Neural progenitor cell (in vitro differentiated cells): ENCODE results near the gene OR6B1. TPM values are rescaled to one million over a fixed set of nuclear protein-coding genes. Genes with fewer than 3 reads are reported as not detected.

ENCODE experiments used
- DNase-seq: peaks from one replicate; pipeline ENCODE4 v3.0.0-alpha.2; 2016; ENCODE audit warnings: low spot score
- H2AFZ ChIP-seq: fragments of 200-600 bp; sonication (generic); replicated peaks from 2 replicates; pipeline ENCODE4 v1.6.1; 2016; ENCODE audit warnings: antibody characterized with exemption
- H3F3A ChIP-seq: fragments of 200-600 bp; sonication (generic); 2 replicates; pipeline ENCODE4 v1.6.1; 2016; ENCODE audit warnings: antibody characterized with exemption, low read depth
- H3K27ac ChIP-seq: fragments of 200-600 bp; sonication (generic); 2 replicates; pipeline ENCODE4 v1.5.1; 2016; ENCODE audit warnings: mild to moderate bottlenecking
- H3K27me3 ChIP-seq: fragments of 200-600 bp; sonication (generic); 2 replicates; pipeline ENCODE4 v1.6.1; 2016; ENCODE audit warnings: mild to moderate bottlenecking, moderate library complexity
- H3K36me3 ChIP-seq: fragments of 200-600 bp; sonication (generic); 2 replicates; pipeline ENCODE4 v1.5.1; 2016
- H3K4me1 ChIP-seq: fragments of 200-600 bp; sonication (generic); 2 replicates; pipeline ENCODE4 v1.6.1; 2016; ENCODE audit warnings: mixed run types
- H3K4me2 ChIP-seq: fragments of 200-600 bp; sonication (generic); 2 replicates; pipeline ENCODE4 v1.6.1; 2016
- H3K4me3 ChIP-seq: fragments of 200-600 bp; sonication (generic); 2 replicates; pipeline ENCODE4 v1.5.1; 2016
- H3K79me2 ChIP-seq: fragments of 200-600 bp; sonication (generic); 2 replicates; pipeline ENCODE4 v1.6.1; 2016; ENCODE audit warnings: low read depth
- H3K9ac ChIP-seq: fragments of 200-600 bp; sonication (generic); 2 replicates; pipeline ENCODE4 v1.6.1; 2016
- H3K9me3 ChIP-seq: fragments of 200-600 bp; sonication (generic); 2 replicates; pipeline ENCODE4 v1.5.1; 2016; ENCODE audit warnings: low read depth
- H4K20me1 ChIP-seq: fragments of 200-600 bp; sonication (generic); 2 replicates; pipeline ENCODE4 v1.6.1; 2016; ENCODE audit warnings: low read depth
- H3K27ac Mint-ChIP-seq: 3 replicates; pipeline ENCODE4 v1.8.0; 2021; ENCODE audit warnings: mixed read lengths
- H3K27me3 Mint-ChIP-seq: 2 replicates; pipeline ENCODE4 v1.8.0; 2022; ENCODE audit warnings: low read depth, mild to moderate bottlenecking, inconsistent platforms, moderate library complexity, mixed read lengths; ENCODE audit not compliant: insufficient read depth
- H3K36me3 Mint-ChIP-seq: 3 replicates; pipeline ENCODE4 v1.8.0; 2021; ENCODE audit warnings: mixed read lengths
- H3K4me1 Mint-ChIP-seq: 3 replicates; pipeline ENCODE4 v1.8.0; 2021; ENCODE audit warnings: mixed read lengths
- H3K4me3 Mint-ChIP-seq: 3 replicates; pipeline ENCODE4 v1.8.0; 2021; ENCODE audit warnings: mild to moderate bottlenecking, moderate library complexity, mixed read lengths
- H3K9me3 Mint-ChIP-seq: 3 replicates; pipeline ENCODE4 v1.8.0; 2020; ENCODE audit warnings: mixed read lengths
- CTCF ChIP-seq: fragments of 200-600 bp; sonication (generic); IDR thresholded peaks from 2 replicates; pipeline ENCODE4 v1.5.1; 2017; ENCODE audit warnings: antibody characterized with exemption, mild to moderate bottlenecking
- EZH2 ChIP-seq: fragments of 200-600 bp; sonication (generic); IDR thresholded peaks from 2 replicates; pipeline ENCODE4 v1.6.1; 2017; ENCODE audit warnings: antibody characterized with exemption, mild to moderate bottlenecking, moderate library complexity
- EZH2phosphoT487 ChIP-seq: fragments of 200-600 bp; sonication (generic); IDR thresholded peaks from 2 replicates; pipeline ENCODE4 v1.6.1; 2017; ENCODE audit warnings: antibody characterized with exemption
- total RNA-seq: library from RNA; depleted of rRNA; stranded (reverse); fragments of >200 nt; gene quantifications from 2 replicates; pipeline ENCODE4 v1.2.3, GENCODE V29; 2015; ENCODE audit warnings: low replicate concordance

The OR6B1 gene
- total RNA-seq, 1 donor from 2014 or later = not detected

- no peak overlapping the region for H3K4me3 ChIP-seq
- H3K9me3 Mint-ChIP-seq = no peaks in the 10 kb centered on the region
- H3K36me3 ChIP-seq = no peaks in the 10 kb centered on the region
- no peaks in the 10 kb centered on the region for H3K9me3 ChIP-seq
- no peak overlapping the region for H3K4me3 Mint-ChIP-seq
- DNase-seq = no peak
- no peaks in the 10 kb centered on the region for H3K27me3 Mint-ChIP-seq
- no peak overlapping the region for H3K9ac ChIP-seq
- no peaks in the 10 kb centered on the region for H3K4me1 Mint-ChIP-seq
- H4K20me1 ChIP-seq = no peaks in the 10 kb centered on the region
- H3K36me3 Mint-ChIP-seq = no peaks in the 10 kb centered on the region
- peak overlapping the region; percentile 67 for H2AFZ ChIP-seq
- no peak overlapping the region for H3K4me2 ChIP-seq
- no peak overlapping the region for H3K27ac ChIP-seq
- no peaks in the 10 kb centered on the region for H3K79me2 ChIP-seq
- no peak overlapping the region for H3K27ac Mint-ChIP-seq
- H3K4me1 ChIP-seq = peaks cover 6% of the 10 kb centered on the region
- TF ChIP-seq EZH2 (no peak), EZH2phosphoT487 (no peak), CTCF (no peak)
- H3K27me3 ChIP-seq = no peaks in the 10 kb centered on the region
- no peaks in the 10 kb centered on the region for H3F3A ChIP-seq
Observed at GRCh38 chr7:144022169-144022568, 22.0 kb downstream of the OR6B1 start.

- no peaks in the 10 kb centered on the region for H3K36me3 ChIP-seq
- H3K4me3 Mint-ChIP-seq = no peak overlapping the region
Observed at GRCh38 chr7:144023171-144023827, 23.2 kb downstream of the OR6B1 start.

GRCh38 chr7:144024213-144024612 is 24.1 kb downstream of the OR6B1 start:
- Mint-ChIP-seq H3K36me3 (no peaks in the 10 kb centered on the region), H3K4me1 (no peaks in the 10 kb centered on the region), H3K27ac (no peak overlapping the region), H3K4me3 (no peak overlapping the region), H3K9me3 (no peaks in the 10 kb centered on the region), H3K27me3 (no peaks in the 10 kb centered on the region)
- Histone ChIP-seq H3K36me3 (no peaks in the 10 kb centered on the region), H3K4me2 (no peak overlapping the region), H3K27ac (no peak overlapping the region), H3K4me1 (peaks cover 6% of the 10 kb centered on the region), H4K20me1 (no peaks in the 10 kb centered on the region), H3F3A (no peaks in the 10 kb centered on the region), H3K4me3 (no peak overlapping the region), H3K79me2 (no peaks in the 10 kb centered on the region), H3K9ac (no peak overlapping the region), H2AFZ (no peak overlapping the region), H3K9me3 (no peaks in the 10 kb centered on the region), H3K27me3 (no peaks in the 10 kb centered on the region)
- TF ChIP-seq CTCF = no peak
- TF ChIP-seq EZH2 = no peak
- no peak for TF ChIP-seq EZH2phosphoT487
- no peak for DNase-seq

More at GRCh38 chr7:144023171-144023827, 23.2 kb downstream of the OR6B1 start:
- no peak overlapping the region for H3K27ac ChIP-seq
- no peak overlapping the region for H3K9ac ChIP-seq
- DNase-seq = no peak
- TF ChIP-seq EZH2phosphoT487 (no peak), EZH2 (no peak), CTCF (no peak)
- no peak overlapping the region for H3K4me3 ChIP-seq
- H3K27me3 ChIP-seq = no peaks in the 10 kb centered on the region
- no peaks in the 10 kb centered on the region for H3K9me3 ChIP-seq
- no peaks in the 10 kb centered on the region for H3F3A ChIP-seq
- H2AFZ ChIP-seq = no peak overlapping the region
- Mint-ChIP-seq H3K4me1 (no peaks in the 10 kb centered on the region), H3K27me3 (no peaks in the 10 kb centered on the region), H3K9me3 (no peaks in the 10 kb centered on the region), H3K27ac (no peak overlapping the region), H3K36me3 (no peaks in the 10 kb centered on the region)
- H3K4me1 ChIP-seq = peaks cover 6% of the 10 kb centered on the region
- H3K79me2 ChIP-seq = no peaks in the 10 kb centered on the region
- no peak overlapping the region for H3K4me2 ChIP-seq
- no peaks in the 10 kb centered on the region for H4K20me1 ChIP-seq
